DMS 273 treated with DMSO at 0.1 percent for 48 hours (cell line): ENCODE data around the gene EEF1AKMT3.

Experiments used
- DNase-seq: peaks from one replicate; lab custom pipeline; 2025; lab: John Stamatoyannopoulos, UW

The EEF1AKMT3 gene

DNA sequence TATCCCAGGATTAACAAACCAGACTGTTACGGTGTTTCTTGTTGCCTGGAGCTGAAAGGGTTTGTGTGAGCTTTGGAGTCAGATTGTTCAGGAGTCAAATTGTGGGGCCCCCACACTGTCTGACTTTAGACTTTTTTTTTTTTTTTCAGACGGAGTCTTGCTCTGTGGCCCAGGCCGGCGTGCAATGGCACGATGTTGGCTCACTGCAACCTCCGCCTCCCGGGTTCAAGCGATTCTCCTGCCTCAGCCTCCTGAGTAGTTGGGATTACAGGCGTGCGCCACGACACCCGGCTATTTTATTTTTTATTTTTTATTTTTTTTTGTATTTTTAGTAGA, 11.0 kb downstream of the EEF1AKMT3 start:
- DNase-seq, result no peak

DNA sequence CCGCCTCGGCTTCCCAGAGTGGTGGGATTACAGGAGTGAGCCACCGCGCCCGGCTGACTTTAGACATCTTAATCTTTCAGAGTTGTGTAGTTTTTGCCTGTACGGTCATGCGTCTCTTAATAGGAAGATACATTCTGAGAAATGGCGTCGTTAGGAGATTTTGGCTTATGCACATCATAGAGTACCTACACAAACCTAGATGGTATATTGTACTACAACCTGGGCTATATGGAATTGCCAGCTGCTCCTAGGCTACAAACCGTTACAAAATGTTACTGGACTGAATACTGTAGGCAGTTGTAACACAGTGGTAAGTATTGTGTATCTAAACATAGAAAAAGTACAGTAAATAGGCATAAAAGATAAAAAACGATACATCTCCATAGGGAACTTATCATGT, 11.4 kb downstream of the EEF1AKMT3 start:
- DNase-seq, result no peak

DNA sequence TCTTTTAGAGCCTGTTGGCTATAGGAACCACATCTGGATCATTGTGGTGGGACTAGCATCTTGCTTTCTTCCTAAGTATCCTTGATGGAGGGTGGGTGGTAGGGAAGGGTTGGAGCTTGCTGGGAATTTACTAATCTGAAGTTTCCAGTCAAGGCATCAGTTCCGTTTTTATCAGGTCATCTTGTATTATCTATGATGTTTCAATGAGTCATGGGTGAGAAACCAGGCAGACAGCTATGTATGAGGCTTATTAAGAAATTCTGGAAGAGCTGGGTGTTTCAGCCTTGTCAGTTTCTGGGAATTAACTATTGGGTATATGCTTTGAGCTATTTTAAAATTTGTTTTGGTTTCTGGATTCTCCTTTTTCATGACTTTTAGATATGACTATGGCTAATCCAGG, 21.5 kb downstream of the EEF1AKMT3 start:
- DNase-seq, result no peak

DNA sequence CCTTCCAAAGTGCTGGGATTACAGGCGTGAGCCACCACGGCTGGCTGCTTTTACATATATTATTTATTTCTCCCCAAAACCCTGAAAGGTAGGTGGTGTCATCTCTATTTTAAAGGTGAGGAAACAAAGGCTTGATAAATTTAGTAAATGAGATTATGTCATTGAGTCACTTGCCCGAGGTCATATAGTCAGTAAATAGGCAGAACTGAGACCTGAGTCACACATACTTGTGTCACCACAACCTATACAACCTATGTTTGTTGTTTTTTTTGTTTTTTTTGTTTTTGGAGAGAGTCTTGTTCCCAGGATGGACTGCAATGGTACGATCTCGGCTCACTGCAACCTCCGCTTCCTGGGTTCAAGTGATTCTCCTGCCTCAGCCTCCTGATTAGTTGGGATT, 22.9 kb downstream of the EEF1AKMT3 start:
- DNase-seq, result no peak

DNA sequence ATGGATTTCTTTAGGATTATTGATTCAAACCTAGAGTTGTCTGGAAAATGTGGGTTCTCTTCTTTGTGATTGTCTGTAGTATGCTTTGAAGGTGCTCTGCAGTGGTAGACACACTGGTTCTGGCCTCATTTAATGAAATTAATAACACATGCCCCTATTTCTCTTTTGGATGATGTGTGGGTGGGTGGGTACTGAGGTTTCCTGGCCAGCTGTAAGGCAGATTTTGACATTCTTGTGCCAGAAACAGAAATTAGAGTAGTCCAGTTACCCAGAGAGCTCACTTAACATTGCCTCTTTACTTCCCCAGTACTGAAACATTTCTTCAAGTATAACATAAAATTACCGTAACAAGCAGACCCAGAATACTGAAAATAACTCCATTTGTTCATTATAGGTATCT, 24.6 kb downstream of the EEF1AKMT3 start:
- no peak for DNase-seq

DNA sequence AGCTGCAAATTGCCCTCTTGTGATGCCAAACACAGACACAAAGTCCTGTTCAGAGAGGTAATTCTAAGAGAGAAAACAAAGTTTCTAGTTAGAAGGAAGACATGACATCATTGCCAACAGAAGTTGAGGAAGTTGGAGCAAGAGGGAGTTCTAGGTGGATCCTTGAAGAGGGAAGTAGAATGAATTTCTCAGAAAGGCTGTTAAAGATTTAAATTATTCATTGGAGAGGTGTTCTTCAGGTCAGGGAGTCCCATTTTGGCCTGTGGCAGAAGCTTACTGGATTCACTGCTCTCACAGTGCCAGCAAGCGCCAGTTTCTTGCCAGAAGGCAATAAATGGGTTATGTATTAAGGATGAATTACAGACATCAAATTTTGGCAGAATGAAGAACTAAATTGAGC, 25.5 kb downstream of the EEF1AKMT3 start:
- no peak for DNase-seq

DNA sequence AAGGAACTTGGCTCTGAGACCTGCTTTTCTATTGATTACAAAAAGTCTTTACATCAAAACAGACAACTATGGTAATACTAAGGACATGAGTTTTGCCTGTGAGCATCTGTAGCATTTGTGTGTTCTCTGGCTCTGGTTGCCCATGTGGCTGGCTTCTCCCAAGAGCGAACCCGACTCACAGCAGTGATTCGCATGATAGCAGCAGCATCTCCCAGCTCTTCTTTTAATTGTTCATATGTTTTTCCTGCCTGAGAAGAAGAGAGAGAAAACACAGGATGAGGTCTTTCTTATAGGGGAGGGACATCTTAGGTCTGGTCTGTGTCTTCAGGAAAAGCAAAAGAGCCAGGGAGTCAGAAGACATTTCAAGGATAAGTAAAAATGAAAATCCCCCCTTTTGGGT, 28.6 kb downstream of the EEF1AKMT3 start:
- DNase-seq, result no peak

DNA sequence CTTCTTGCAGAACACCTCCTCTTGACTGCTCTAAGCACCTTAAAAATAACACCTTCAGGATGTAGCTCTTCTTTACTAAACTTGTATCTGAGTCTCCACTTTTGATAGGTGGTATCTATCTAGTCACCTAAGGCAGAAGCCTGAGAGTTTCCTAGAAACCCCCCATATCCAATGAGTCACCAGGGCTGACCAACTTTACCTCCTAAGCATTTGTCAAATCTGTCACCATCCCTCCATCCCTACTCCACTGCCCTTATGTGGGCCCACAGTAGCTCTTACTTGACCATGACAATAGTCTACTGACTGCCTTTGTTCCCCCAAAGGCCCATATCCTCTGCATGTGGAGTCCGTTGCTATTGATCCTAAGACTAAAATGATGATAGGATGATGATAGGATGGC, 30.2 kb downstream of the EEF1AKMT3 start:
- DNase-seq, result no peak

DNA sequence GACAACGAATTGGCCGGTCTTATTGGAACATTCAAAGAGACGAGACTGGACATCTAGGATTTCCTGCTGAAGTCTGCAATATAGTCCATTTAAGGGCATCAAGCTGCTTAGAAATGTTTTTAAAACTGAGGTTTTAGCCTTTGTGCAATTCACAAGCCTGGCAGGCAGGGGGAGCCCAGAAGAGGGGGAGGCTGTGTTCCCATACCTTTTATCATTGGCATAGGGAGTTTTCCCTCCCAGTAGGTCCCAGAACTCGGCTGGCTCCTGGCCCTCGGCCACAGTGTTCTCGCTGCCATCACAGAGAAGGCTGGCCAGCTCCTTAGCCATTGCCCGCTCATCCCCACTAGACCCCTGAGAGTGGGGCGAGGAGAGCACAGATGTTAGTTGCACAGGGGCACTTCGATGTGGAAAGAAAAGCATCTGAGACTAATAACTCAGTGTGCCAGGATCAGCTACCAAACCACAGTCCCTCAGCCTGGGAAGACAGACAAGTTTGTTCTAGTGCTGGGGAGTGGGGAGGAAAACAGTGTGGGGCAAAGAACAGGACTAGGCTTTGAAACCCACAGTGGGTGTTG, 31.0 kb downstream of the EEF1AKMT3 start:
- DNase-seq, result peak; percentile 16

DNA sequence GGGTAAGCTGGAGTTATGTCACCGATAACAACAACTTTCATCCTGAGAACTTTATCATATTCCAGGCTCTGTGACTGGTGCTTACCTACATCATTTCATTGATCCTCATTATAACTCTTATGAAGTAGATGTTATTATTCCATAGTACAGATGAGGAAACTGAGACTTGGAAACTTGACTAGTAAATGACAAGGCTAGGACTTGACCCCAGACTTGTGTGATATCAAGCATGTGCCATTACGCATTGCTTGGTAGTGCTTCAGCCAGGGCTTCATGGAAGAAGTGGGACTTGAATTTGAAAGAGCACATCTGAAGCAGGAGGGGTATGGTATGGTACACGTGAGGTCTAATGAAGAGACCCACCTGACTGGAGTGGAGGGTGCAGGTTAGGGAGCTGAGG, 34.3 kb downstream of the EEF1AKMT3 start:
- DNase-seq, result no peak

DNA sequence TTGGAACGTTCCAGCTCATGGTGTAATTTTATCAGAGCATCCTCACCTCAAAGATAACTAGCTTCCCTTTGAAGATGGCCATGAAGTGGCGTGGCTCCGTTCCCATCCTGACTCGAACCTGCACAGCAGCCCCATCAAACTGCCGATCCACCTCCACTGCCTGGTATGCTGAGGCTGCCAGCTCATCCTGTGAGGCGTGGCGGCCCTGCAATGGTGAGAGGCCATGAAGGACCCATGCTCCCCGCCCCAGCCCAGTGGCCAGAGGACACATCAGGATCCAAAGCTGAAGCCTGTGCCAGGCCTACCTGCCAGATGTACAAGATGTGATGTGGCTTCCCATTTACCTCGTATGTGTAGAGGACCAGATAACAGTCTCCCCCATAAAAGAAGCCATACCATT, 34.9 kb downstream of the EEF1AKMT3 start:
- no peak for DNase-seq

DNA sequence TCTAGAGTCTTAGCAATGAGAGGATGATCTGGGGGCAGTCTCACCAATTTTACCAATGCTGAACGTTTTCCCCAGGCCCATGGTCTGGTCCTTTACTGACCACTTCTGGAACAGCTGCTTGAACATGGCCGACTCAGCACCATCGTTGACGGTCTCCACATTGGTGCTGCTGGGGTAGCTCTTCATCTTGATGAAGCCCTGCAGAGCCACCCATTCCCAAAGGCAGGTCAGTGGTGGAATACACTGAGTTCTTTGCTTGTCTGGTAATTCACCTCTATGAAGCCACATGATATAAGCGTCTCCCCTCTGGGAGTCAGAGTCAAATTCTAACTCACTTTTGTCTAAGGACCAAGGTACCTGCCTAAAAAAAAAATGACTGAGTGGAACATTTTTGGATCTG, 35.9 kb downstream of the EEF1AKMT3 start:
- DNase-seq, result no peak

DNA sequence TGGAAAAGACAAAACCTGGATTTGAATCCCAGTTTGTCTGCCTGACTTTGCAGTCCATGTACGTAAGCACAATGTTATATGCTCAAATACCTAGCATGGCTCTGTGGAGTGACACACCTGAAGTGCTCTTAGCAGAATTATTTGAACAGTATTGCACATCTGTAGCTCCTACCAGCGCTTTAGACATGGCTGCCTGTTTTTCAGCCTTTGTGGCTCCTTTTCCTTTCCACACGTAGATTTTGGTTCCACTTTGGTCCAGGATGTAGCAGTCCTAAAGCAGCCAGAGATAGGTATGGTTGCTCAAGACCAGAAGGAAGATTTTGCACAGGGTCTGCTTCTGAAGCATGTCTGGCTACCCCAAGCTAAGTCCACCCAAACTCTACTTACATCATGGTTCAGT, 37.0 kb downstream of the EEF1AKMT3 start:
- no peak for DNase-seq

DNA sequence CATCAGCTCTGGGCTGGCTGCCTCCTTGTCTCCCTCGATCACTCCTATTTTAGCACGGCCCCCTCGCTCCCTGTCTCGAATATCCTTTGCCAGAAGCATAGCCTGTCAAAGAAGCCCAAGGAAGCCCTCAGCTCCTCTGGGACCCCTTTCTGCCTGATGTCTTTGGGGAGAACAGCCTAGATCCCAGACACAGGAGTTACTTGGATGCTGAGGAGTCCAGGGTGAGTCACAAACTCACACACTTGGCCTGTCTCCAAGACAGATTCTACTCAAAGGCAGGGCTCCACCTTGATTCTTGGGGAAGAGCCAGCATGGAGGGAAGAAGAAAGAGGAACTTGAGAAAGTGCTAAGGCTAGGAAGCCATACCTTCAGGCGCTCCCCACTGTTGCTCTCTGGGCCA, 38.0 kb downstream of the EEF1AKMT3 start:
- DNase-seq, result no peak

DNA sequence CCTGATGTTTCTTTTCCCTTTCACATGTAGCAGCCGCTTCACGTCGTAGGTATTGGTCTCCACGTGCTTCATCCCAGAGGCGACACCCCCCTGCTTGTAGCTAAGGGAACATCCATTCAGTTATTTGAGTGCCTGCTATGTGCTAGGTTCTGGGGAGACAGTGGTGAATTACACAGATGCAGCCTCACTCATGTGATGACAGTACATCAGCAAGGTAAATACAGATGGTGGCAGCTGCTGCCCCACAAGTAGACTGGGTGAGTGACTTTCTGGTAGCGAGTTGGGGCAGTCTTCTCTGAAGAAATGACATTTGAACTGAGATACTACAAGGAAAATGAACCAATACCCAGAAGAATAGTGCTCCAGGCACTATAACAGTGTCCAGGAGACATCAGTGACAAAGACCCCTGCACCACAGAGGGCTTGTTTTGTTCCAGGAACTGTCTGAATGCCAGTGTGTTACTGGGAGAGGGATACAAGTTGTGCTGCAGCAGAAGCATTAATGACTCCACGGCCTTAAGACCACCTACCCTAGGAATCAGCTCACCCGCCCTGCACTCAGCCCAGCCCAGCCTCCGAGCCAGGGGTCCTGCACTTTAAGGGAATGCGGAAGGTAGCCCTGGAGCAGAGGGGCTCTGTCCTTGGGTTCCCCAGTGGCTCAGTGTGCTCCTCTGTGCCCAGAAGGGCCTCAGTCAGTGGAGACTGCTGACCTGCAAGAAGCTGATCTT, 38.8 kb downstream of the EEF1AKMT3 start:
- DNase-seq, result no peak

DNA sequence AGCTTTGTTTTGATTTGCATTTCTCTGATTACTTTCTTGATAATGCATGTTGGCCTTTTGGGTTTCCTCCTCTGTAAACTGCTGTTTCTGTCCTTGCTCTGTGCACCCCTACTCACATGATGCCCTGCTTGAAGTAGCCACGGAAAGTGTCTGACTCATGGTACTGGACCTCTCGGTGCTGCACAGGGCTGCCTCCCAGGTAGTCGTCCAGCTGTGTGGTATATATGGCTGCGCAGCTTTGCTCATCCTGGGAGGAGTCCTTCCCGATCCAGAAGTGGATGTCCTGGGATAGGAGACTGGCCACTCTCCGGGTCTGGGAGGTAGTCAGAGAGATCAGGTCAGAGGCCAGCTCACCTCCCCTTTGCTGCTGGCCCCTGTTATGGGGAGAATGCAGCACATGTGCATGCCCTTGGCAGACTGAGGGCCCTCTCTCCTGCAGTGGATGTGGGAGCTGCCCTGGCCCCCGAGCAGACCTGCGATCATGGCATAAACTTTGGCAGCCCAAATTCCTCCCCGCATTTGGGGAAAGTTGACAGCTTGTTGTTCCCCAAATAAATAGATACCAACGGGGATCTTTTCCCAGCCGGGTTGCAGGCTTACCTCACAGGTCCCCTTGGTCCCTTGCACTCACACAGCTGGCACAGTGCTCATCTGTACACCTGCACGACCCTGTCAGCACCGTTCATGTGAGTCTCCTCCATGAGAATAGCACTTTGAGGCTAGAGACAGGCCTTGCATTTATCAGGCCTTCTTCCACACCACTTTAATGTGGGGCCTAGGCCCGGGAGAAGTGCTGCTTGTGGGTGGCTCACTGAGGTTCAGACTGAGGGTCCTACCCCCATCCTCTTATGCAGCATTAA, 40.9 kb downstream of the EEF1AKMT3 start:
- no peak for DNase-seq

DNA sequence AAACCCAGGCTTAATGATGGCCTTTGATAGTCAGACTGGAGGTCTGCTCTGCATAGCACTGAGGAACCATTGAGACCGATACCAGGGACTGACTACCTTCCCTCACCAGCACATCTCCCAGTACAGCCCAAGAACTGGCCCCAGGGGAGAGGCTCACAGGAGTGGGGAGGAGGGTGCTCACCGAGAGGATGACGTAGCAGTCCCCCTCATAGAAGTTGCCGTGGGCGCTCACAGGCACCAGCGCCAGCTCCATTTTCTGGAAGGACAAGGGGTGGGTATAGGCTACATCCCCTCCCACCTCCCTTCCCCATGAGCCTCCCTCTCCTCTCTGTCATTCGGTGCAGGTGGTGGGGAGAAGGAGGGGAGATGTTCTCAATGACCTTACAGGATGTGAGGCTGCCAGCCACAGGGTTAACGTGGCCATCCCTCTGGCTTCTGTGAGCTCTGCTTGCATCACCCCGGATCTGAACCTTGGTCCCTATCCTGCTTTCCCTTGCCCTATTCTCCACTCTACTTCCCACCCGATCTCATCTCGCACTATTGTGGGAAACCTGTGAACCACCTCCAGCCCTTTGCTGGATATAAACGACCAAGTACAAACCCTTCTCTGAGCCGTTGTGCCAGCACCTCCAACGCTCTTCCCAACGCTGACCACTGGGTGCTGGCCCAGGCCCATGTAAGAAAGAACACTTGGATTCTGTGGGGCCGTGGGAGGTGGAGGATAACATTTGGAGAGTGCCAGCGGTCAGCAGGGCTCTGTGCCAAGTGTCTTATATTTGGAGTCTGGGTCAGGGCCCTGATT, 41.8 kb downstream of the EEF1AKMT3 start:
- DNase-seq, result no peak

DNA sequence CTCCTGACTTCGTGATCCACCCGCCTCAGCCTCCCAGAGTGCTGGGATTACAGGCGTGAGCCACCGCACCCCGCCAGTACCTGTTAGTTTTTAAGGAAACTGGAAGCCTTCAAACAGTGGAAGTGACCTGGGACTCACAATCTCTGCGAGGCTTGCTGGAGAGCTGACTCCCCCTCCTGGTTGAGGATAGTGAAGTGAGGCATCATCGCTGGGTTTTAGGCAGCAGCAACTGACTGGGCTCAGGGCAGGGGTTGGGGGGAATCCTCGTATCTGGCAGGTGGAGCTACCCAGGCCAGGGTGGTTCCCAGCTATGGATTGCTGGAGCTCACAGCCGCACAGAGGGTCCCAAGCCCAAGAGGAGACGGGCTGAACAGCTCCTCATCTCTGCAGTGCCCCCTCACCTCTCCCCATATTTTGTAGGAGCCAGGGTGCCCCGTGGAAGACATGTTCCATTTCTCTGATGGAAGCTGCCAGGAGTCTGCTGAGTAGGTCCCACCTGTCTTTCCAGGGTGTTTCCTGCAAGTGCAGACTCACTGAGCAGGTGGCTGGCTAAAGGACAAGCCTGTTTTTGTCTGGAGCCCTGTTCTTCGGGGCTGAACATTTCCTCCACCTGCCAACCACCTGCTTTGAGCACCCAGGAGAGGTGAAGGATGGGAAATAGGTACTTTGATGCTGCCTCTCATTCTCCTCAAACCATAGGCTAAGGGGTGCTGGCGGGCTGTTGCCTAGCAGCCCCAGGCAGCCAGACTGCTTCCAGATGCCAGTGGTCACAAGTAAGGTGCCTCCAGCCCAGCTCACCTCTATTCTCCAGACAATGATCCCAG, 43.0 kb downstream of the EEF1AKMT3 start:
- no peak for DNase-seq

DNA sequence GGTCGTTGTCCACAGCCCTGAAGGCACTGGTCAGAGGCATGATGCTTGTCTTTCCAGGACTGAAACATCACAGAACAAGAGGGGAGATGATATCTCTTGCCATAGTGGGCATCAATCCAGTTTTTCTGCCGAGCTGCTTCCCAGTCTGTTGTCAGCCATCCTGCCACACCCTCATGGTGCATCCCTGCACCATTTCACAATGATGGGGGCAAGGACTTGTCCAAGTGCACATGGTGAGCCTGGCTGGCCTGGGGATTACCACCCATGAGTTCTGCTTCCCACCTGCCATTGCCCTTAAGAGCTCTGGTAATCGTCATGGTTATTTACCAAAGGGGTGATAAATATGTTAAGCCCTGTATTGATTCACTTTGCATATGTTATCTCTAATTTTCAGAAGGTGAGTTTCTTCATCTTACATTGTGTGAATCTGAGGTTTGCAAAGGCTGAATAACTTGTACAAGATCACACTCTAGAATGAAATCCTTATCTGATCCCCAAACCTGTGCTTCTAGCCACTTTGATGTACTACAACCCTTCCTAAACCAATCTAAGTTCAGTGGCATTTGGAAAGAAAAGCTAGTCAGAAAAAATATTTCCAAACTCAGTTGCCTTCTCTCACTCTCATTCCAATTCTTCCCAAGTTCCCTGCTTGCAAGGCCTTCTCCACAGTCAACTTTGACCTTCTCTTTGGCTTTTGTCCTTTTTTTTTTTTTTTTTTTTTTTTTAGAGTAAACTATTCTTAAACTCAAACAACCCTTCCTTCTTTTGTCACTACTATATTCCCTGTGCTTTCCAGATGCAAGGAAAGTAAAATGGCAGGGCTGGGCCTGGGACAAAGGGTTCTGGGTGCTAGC, 43.8 kb downstream of the EEF1AKMT3 start:
- no peak for DNase-seq

DNA sequence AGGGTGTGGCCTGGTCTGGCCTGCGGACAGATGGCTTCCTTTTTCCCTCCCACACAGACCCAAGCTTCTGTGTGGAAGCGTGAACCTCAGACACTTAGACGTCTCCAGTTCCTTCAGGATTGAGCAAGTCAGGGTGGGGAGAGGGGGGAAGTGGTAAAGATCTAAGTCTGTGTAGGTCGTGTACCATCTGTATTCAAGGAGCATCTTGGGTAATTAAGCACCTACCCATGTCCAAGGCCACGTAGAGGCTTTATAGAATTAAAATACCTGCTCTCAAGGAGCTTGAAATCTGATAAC, 44.4 kb downstream of the EEF1AKMT3 start:
- DNase-seq, result no peak
